K562 (cell line): Measurements from ENCODE around the gene MTMR3. TPM values are rescaled to one million over a fixed set of nuclear protein-coding genes. Genes with fewer than 3 reads are reported as not detected.

Experiments
- ATAC-seq: fragments of 200-7000 bp; cut with Tn5 transposase; 3 replicates; pipeline ENCODE4 v1.9.1; 2020; ENCODE audit warnings: moderate library complexity
- BruUV-seq: library from RNA; stranded (reverse); fragments of 400-500 nt; replicated peaks from 2 replicates; lab custom pipeline; 2021; lab: Mats Ljungman, UMichigan
- CTCF ChIA-PET: fragments of 300-600 bp; formaldehyde crosslinking; extraction: SDS; loops from one replicate; lab custom pipeline; 2021; ENCODE audit warnings: low intra/inter-chr PET ratio; lab: Yijun Ruan, JAX
- POLR2A ChIA-PET: fragments of 300-600, 350-650 bp; sonication (Branson Sonifier 250); formaldehyde crosslinking; extraction: SDS; loops from one replicate; lab custom pipeline; 2021; ENCODE audit warnings: antibody characterized with exemption, inconsistent platforms; lab: Yijun Ruan, JAX
- DNase-seq, 4 experiments: peaks; one replicate each; pipeline versions ENCODE4 v3.0.0 to v3.0.0-alpha.2; 2011 to 2018; ENCODE audit warnings: low spot score in 3 of 4, mixed read lengths in 3 of 4; ENCODE audit errors: extremely low read depth in 1 of 4
- FAIRE-seq: peaks from 2 replicates; lab custom pipeline; 2011; peaks lifted over from hg19 to GRCh38; lab: Jason Lieb, UNC
- H2AFZ ChIP-seq: 2 replicates; pipeline ENCODE4 v1.6.0; 2011; ENCODE audit warnings: low read depth, low read length, control low read depth, inconsistent platforms
- H3K27ac ChIP-seq: fragments of 200-600 bp; 3 replicates; pipeline ENCODE4 v1.8.0; 2011; ENCODE audit warnings: low read depth, mild to moderate bottlenecking, control low read depth, inconsistent platforms, low read length, moderate library complexity, mixed read lengths; ENCODE audit errors: extremely low read depth
- H3K27me3 ChIP-seq, 2 experiments: fragments of 300-600 bp in 1 of 2; 2 replicates in 1 of 2; 3 replicates in 1 of 2; pipeline versions ENCODE4 v1.6.0 to v1.8.0; 2011; ENCODE audit warnings: inconsistent platforms in 2 of 2, low read length in 2 of 2, mild to moderate bottlenecking in 1 of 2, mixed read lengths in 1 of 2, moderate library complexity in 1 of 2; ENCODE audit not compliant: control insufficient read depth in 2 of 2, insufficient read depth in 2 of 2
- H3K36me3 ChIP-seq: fragments of 300-600 bp; 3 replicates; pipeline ENCODE4 v1.8.0; 2011; ENCODE audit warnings: mild to moderate bottlenecking, low read length, inconsistent platforms; ENCODE audit not compliant: control insufficient read depth, insufficient read depth
- H3K4me1 ChIP-seq, 2 experiments: fragments of 200-600 bp in 1 of 2; replicated peaks in 1 of 2; 2 replicates in 1 of 2; 3 replicates in 1 of 2; pipeline versions ENCODE4 v1.5.1 to v1.8.0; 2011; ENCODE audit warnings: inconsistent platforms in 2 of 2, low read length in 2 of 2, mild to moderate bottlenecking in 1 of 2, mixed read lengths in 1 of 2, moderate library complexity in 1 of 2; ENCODE audit not compliant: control insufficient read depth in 2 of 2, insufficient read depth in 2 of 2
- H3K4me2 ChIP-seq: 2 replicates; pipeline ENCODE4 v1.6.1; 2011; ENCODE audit warnings: low read length, control low read depth, inconsistent platforms, mixed read lengths; ENCODE audit not compliant: insufficient read depth
- H3K4me3 ChIP-seq: fragments of 200-600 bp; sonication (generic), shearing (Covaris generic); 2 replicates; pipeline ENCODE4 v1.5.1; 2016; ENCODE audit warnings: control low read depth, inconsistent platforms
- H3K79me2 ChIP-seq: fragments of 200-600 bp; 3 replicates; pipeline ENCODE4 v1.8.0; 2011; ENCODE audit warnings: low read length, inconsistent platforms; ENCODE audit not compliant: control insufficient read depth, insufficient read depth
- H3K9ac ChIP-seq, 2 experiments: 2 replicates each; pipeline versions ENCODE4 v1.6.0 to v1.6.1; 2011; ENCODE audit warnings: low read depth in 2 of 2, low read length in 2 of 2, control low read depth in 1 of 2, inconsistent platforms in 1 of 2, mild to moderate bottlenecking in 1 of 2, mixed read lengths in 1 of 2; ENCODE audit not compliant: insufficient read depth in 1 of 2
- H3K9me1 ChIP-seq: one replicate; pipeline ENCODE4 v1.6.0; 2011; ENCODE audit warnings: inconsistent platforms, mild to moderate bottlenecking, low read length, moderate library complexity; ENCODE audit not compliant: control insufficient read depth, insufficient read depth
- H3K9me3 ChIP-seq: replicated peaks from 2 replicates; pipeline ENCODE4 v1.5.1; 2011; ENCODE audit warnings: low read depth, low read length, inconsistent platforms; ENCODE audit not compliant: control insufficient read depth, insufficient read depth
- H4K20me1 ChIP-seq: replicated peaks from 2 replicates; pipeline ENCODE4 v1.6.1; 2011; ENCODE audit warnings: low read length, inconsistent platforms, mixed read lengths; ENCODE audit not compliant: control insufficient read depth, insufficient read depth
- ARHGAP35 ChIP-seq: fragments of 450-650 bp; IDR thresholded peaks from 2 replicates; pipeline ENCODE4 v1.6.1; 2018; ENCODE audit not compliant: partially characterized antibody
- ARNT ChIP-seq, 2 experiments: fragments of 450-650 bp; IDR thresholded peaks; 2 replicates each; pipeline ENCODE4 v1.6.1; 2016; ENCODE audit warnings: mild to moderate bottlenecking in 1 of 2
- CREM ChIP-seq: IDR thresholded peaks from 2 replicates; pipeline ENCODE4 v1.6.1; 2014; ENCODE audit warnings: antibody characterized with exemption, low read depth
- DDX20 ChIP-seq: fragments of 450-650 bp; IDR thresholded peaks from 2 replicates; pipeline ENCODE4 v1.6.1; 2016; ENCODE audit warnings: missing genetic modification characterization, low read depth, mild to moderate bottlenecking, missing compliant biosample characterization, moderate library complexity
- DMBX1 ChIP-seq: fragments of 250-450 bp; sonication (Bioruptor Pico); IDR thresholded peaks from 2 replicates; pipeline ENCODE4 v1.8.0; 2022; ENCODE audit warnings: inconsistent platforms, mild to moderate bottlenecking, moderate library complexity, borderline replicate concordance
- E2F5 ChIP-seq: sonication (generic); formaldehyde crosslinking; IDR thresholded peaks from 2 replicates; pipeline ENCODE4 v1.8.0; 2022; ENCODE audit warnings: mild to moderate bottlenecking, missing genetic modification reagents
- HSF4 ChIP-seq: fragments of 250-450 bp; sonication (Bioruptor Pico); IDR thresholded peaks from 2 replicates; pipeline ENCODE4 v2.1.2; 2022; ENCODE audit warnings: mild to moderate bottlenecking, moderate library complexity, borderline replicate concordance
- NFYB ChIP-seq: IDR thresholded peaks from 2 replicates; pipeline ENCODE4 v1.6.1; 2011; ENCODE audit warnings: mild to moderate bottlenecking, moderate library complexity; ENCODE audit not compliant: insufficient read length; ENCODE audit errors: extremely low read depth
- ZNF583 ChIP-seq: fragments of 250-450 bp; sonication (Bioruptor Pico); IDR thresholded peaks from 2 replicates; pipeline ENCODE4 v1.4.0; 2020
- ZNF785 ChIP-seq: fragments of 250-450 bp; sonication (Bioruptor Pico); IDR thresholded peaks from 2 replicates; pipeline ENCODE4 v1.4.0; 2020; ENCODE audit warnings: mild to moderate bottlenecking
- WGBS: fragments of 100-300 bp; shearing (Covaris generic); methylation state at CpG from one replicate; pipeline ENCODE4 v1.1.6; 2016; ENCODE audit warnings: low coverage, mixed read lengths; ENCODE audit not compliant: insufficient coverage; ENCODE audit errors: missing lambda C conversion rate; 5-methylcytosine and 5-hydroxymethylcytosine counted together
- in situ Hi-C: fragments of 300-500 bp; cut with MboI; formaldehyde crosslinking; loops from 4 replicates; pipeline ENCODE4 v1.15.0; 2018; ENCODE audit warnings: inconsistent platforms, mixed read lengths
- intact Hi-C: fragments of 100-400 bp; cut with micrococcal nuclease; formaldehyde crosslinking; loops from 2 replicates; pipeline ENCODE4 v1.14.2; 2022
- polyA plus RNA-seq, 8 experiments: library from polyadenylated mRNA; depleted of rRNA in 4 of 8; stranded (reverse) in 5 of 8; unstranded in 3 of 8; fragments of >200 nt; fragmentation: Nextera tagmentation in 2 of 8; fragmentation: Illumina TruSeq in 1 of 8; extraction: Ambion mirVana in 2 of 8; extraction: Trizol in 1 of 8; gene quantifications; 2 replicates each; pipeline versions ENCODE4 v1.2.1 to v1.2.3, GENCODE V29; 2011 to 2014; ENCODE audit warnings: inconsistent platforms in 1 of 8, missing spikeins in 1 of 8
- total RNA-seq, 7 experiments: library from RNA; depleted of rRNA in 6 of 7; stranded (reverse); fragments of >200 nt in 6 of 7; fragmentation: Illumina TruSeq in 2 of 7; extraction: Trizol in 2 of 7; gene quantifications; 2 replicates each; pipeline versions ENCODE4 v1.2.1 to v1.2.3, GENCODE V29; 2011 to 2021; ENCODE audit warnings: low replicate concordance in 1 of 7
- TF ChIP-seq, protein P1 (sequence below), 2 experiments: fragments of 450-650 bp; IDR thresholded peaks; 2 replicates each; pipeline ENCODE4 v1.6.1; 2016; ENCODE audit warnings: mild to moderate bottlenecking in 2 of 2, borderline replicate concordance in 1 of 2, low read depth in 1 of 2, moderate library complexity in 1 of 2

MTMR3 gene
- total and polyA plus RNA-seq, 9 of the 15 experiments (the other 6 are each of a cell fraction or from before 2014, with no cell fraction given): 1.6 to 13.7 (median 7.9) TPM

GRCh38 chr22:29979777-29980321, 96.9 kb downstream of the MTMR3 start:
- DNase-seq: no peak
- H3K4me3 ChIP-seq: no peak overlapping the region
- in situ Hi-C loops: no loop called here
- FAIRE-seq: no peak
- ChIA-PET POLR2A (no interaction called here), CTCF (no interaction called here)
- TF ChIP-seq ZNF583 (CRISPR knock-in tag) (no peak), ARHGAP35 (no peak), ZNF785 (no peak), ARNT (IDR thresholded peaks at IDR 0.05) (no peak), DMBX1 (CRISPR knock-in tag) (no peak), CREM (no peak), DDX20 (tag) (no peak), E2F5 (no peak), NFYB (no peak), HSF4 (CRISPR knock-in tag) (no peak)
- TF ChIP-seq, protein P1, sequence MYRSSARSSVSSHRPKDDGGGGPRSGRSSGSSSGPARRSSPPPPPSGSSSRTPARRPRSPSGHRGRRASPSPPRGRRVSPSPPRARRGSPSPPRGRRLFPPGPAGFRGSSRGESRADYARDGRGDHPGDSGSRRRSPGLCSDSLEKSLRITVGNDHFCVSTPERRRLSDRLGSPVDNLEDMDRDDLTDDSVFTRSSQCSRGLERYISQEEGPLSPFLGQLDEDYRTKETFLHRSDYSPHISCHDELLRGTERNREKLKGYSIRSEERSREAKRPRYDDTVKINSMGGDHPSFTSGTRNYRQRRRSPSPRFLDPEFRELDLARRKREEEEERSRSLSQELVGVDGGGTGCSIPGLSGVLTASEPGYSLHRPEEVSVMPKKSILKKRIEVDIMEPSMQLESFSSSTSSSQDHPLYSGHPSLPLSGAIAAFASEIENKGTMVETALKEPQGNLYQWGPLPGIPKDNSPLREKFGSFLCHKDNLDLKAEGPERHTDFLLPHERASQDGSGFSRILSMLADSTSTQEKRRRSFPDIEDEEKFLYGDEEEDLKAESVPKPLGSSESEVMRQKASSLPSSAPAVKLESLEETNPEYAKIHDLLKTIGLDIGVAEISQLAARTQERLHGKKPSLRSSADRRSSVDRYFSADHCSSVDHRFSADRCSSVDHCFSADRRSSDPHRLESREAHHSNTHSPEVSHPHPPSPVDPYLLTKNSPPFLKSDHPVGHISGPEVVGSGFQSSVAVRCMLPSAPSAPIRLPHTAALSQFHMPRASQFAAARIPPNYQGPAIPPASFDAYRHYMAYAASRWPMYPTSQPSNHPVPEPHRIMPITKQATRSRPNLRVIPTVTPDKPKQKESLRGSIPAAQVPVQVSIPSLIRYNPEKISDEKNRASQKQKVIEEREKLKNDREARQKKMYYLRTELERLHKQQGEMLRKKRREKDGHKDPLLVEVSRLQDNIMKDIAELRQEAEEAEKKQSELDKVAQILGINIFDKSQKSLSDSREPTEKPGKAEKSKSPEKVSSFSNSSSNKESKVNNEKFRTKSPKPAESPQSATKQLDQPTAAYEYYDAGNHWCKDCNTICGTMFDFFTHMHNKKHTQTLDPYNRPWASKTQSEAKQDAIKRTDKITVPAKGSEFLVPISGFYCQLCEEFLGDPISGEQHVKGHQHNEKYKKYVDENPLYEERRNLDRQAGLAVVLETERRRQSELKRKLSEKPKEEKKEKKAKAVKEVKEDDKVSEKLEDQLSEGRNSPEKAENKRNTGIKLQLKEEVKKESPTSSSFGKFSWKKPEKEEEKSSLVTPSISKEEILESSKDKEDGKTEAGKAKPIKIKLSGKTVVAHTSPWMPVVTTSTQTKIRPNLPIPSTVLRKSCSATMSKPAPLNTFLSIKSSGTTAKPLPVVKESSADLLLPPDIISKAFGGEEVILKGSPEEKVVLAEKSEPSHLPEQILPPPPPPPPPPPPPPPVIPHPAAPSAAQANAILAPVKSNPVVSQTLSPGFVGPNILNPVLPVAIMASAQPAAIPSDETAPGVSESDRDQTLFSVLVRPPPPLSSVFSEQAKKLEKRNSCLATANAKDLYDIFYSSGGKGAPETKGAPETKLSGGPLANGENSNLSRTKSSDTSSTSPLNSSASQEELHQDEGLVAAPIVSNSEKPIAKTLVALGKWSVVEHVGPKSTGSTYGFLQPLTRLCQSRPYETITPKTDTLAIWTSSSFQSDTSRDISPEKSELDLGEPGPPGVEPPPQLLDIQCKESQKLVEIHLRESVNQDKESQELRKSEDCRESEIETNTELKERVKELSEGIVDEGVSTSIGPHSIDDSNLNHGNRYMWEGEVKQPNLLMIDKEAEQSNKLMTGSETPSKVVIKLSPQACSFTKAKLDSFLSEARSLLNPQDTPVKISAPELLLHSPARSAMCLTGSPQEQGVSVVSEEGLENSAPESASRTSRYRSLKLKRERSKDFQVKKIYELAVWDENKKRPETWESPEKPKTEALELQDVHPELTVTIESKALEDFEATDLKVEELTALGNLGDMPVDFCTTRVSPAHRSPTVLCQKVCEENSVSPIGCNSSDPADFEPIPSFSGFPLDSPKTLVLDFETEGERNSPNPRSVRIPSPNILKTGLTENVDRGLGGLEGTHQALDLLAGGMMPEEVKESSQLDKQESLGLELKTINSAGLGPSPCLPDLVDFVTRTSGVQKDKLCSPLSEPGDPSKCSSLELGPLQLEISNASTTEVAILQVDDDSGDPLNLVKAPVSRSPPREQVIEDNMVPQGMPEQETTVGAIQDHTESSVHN (IDR thresholded peaks at IDR 0.05; ENCODE audit: borderline replicate concordance in 1 of 2, low read depth in 1 of 2): no peak
- peaks cover 9% of the 10 kb centered on the region; the same call in 1 of the 3 replicates for H3K36me3 ChIP-seq
- H4K20me1 ChIP-seq: no peaks in the 10 kb centered on the region
- no TSS peak for BruUV-seq
- no peaks in the 10 kb centered on the region for H3K4me1 ChIP-seq
- WGBS: 59% methylated on average over 3 of the region's 3 CpGs
- H3K9me3 ChIP-seq: no peaks in the 10 kb centered on the region
- no peak overlapping the region for H3K4me2 ChIP-seq
- intact Hi-C loops: no loop called here
- no peaks in the 10 kb centered on the region for H3K9me1 ChIP-seq
- ATAC-seq: no peak
- H3K79me2 ChIP-seq: no peaks in the 10 kb centered on the region
- H3K27ac ChIP-seq: no peak overlapping the region
- no peaks in the 10 kb centered on the region for H3K27me3 ChIP-seq
- H3K9ac ChIP-seq: no peak overlapping the region
- H2AFZ ChIP-seq: no peak overlapping the region
